ENCODE measurements around the gene STAP2.

Gene STAP2

GRCh38 chr19:4347521-4347920 is 8.9 kb upstream of the STAP2 start:
- in situ Hi-C loops (cut with MboI; ENCODE audit: low pct_unique_long_range_greater_than_20kb, low sequenced_read_pairs, unreplicated experiment), result no loop called here
- no peak for TF ChIP-seq CTCF (IDR thresholded peaks at IDR 0.05; ENCODE audit: extremely low read depth, insufficient read depth, missing control alignments)
- no peak for DNase-seq (ENCODE audit: low spot score)

- TF ChIP-seq CTCF (IDR thresholded peaks at IDR 0.05; ENCODE audit: extremely low read depth, insufficient read depth, missing control alignments), result no peak
- no peak for DNase-seq (ENCODE audit: low spot score)
- in situ Hi-C loops (cut with MboI; ENCODE audit: low pct_unique_long_range_greater_than_20kb, low sequenced_read_pairs, unreplicated experiment), result no loop called here
These were observed 7.4 kb upstream of the STAP2 start for GRCh38 chr19:4346020-4346383.

- no peak for DNase-seq (ENCODE audit: low spot score)
- no peak for TF ChIP-seq CTCF (IDR thresholded peaks at IDR 0.05; ENCODE audit: extremely low read depth, insufficient read depth, missing control alignments)
- in situ Hi-C loops (cut with MboI; ENCODE audit: low pct_unique_long_range_greater_than_20kb, low sequenced_read_pairs, unreplicated experiment), result no loop called here
These were observed 6.9 kb upstream of the STAP2 start for GRCh38 chr19:4345342-4346019.

GRCh38 chr19:4343370-4344307 is 5.0 kb upstream of the STAP2 start, which contains the start of gene MPND:
Gene MPND (plus strand): TSS chr19:4343562. CDS start chr19:4343594, 32 bp downstream.
- DNase-seq (ENCODE audit: low spot score), result peak; percentile 92
- in situ Hi-C loops (cut with MboI; ENCODE audit: low pct_unique_long_range_greater_than_20kb, low sequenced_read_pairs, unreplicated experiment), result no loop called here
- TF ChIP-seq CTCF (IDR thresholded peaks at IDR 0.05; ENCODE audit: extremely low read depth, insufficient read depth, missing control alignments), result no peak

- in situ Hi-C loops (cut with MboI; ENCODE audit: low pct_unique_long_range_greater_than_20kb, low sequenced_read_pairs, unreplicated experiment), result no loop called here
- peak; percentile 6 for TF ChIP-seq CTCF (IDR thresholded peaks at IDR 0.05; ENCODE audit: extremely low read depth, insufficient read depth, missing control alignments)
- peak; percentile 93 for DNase-seq (ENCODE audit: low spot score)
These were observed 4.2 kb upstream of the STAP2 start for GRCh38 chr19:4342615-4343369.

GRCh38 chr19:4342314-4342614 is 3.6 kb upstream of the STAP2 start:
- in situ Hi-C loops (cut with MboI; ENCODE audit: low pct_unique_long_range_greater_than_20kb, low sequenced_read_pairs, unreplicated experiment), result no loop called here
- DNase-seq (ENCODE audit: low spot score), result no peak
- no peak for TF ChIP-seq CTCF (IDR thresholded peaks at IDR 0.05; ENCODE audit: extremely low read depth, insufficient read depth, missing control alignments)

Measured in GM13977 (cell line).